CD14-positive monocyte (primary cell): ENCODE measurements around the gene IL36RN. TPM values are rescaled to one million over a fixed set of nuclear protein-coding genes. Genes with fewer than 3 reads are reported as not detected.

Experiments
- DNase-seq, 3 donors: peaks; one replicate each; pipeline ENCODE4 v3.0.0-alpha.2; 2011 to 2022
- H2AFZ ChIP-seq: 2 replicates; pipeline ENCODE4 v1.6.0; 2012; ENCODE audit warnings: mild to moderate bottlenecking, low read depth, low read length, inconsistent platforms; ENCODE audit not compliant: insufficient read depth, poor library complexity, severe bottlenecking
- H3K27ac ChIP-seq, 2 donors: 1 replicate in 1 of 2; 2 replicates in 1 of 2; pipeline ENCODE4 v1.5.1; 2012 to 2013; ENCODE audit warnings: low read length in 2 of 2, control low read depth in 1 of 2, inconsistent platforms in 1 of 2, low read depth in 1 of 2, mild to moderate bottlenecking in 1 of 2
- H3K27me3 ChIP-seq, 2 donors: one replicate each; pipeline versions ENCODE4 v1.6.0 to v1.6.1; 2011 to 2013; ENCODE audit warnings: low read length in 2 of 2; ENCODE audit not compliant: control insufficient read depth in 2 of 2, insufficient read depth in 2 of 2
- H3K36me3 ChIP-seq, 2 donors: replicated peaks in 1 of 2; 1 replicate in 1 of 2; 2 replicates in 1 of 2; pipeline versions ENCODE4 v1.5.1 to v1.6.1; 2012 to 2013; ENCODE audit warnings: low read length in 2 of 2, control low read depth in 1 of 2, inconsistent platforms in 1 of 2, mild to moderate bottlenecking in 1 of 2; ENCODE audit not compliant: insufficient read depth in 2 of 2, control insufficient read depth in 1 of 2
- H3K4me1 ChIP-seq, 2 donors: 1 replicate in 1 of 2; 2 replicates in 1 of 2; pipeline versions ENCODE4 v1.5.1 to v1.6.1; 2012 to 2013; ENCODE audit warnings: low read length in 2 of 2, control low read depth in 1 of 2, inconsistent platforms in 1 of 2, mild to moderate bottlenecking in 1 of 2, moderate library complexity in 1 of 2; ENCODE audit not compliant: insufficient read depth in 2 of 2, control insufficient read depth in 1 of 2
- H3K4me2 ChIP-seq: replicated peaks from 2 replicates; pipeline ENCODE3; 2012; ENCODE audit warnings: low read length, moderate library complexity, mild to moderate bottlenecking; ENCODE audit not compliant: poor library complexity, severe bottlenecking; ENCODE audit errors: extremely low read depth
- H3K4me3 ChIP-seq, 3 experiments: fragments of 200-600 bp in 1 of 3; sonication (generic) in 1 of 3; replicated peaks in 1 of 3; 1 replicate in 2 of 3; 2 replicates in 1 of 3; pipeline ENCODE4 v1.5.1; 2011 to 2013; ENCODE audit warnings: low read length in 3 of 3, mild to moderate bottlenecking in 3 of 3, control low read depth in 2 of 3, low read depth in 2 of 3, inconsistent platforms in 1 of 3, moderate library complexity in 1 of 3
- H3K79me2 ChIP-seq: 2 replicates; pipeline ENCODE4 v1.6.0; 2012; ENCODE audit warnings: mild to moderate bottlenecking, control low read depth, inconsistent platforms, low read length, moderate library complexity; ENCODE audit not compliant: insufficient read depth
- H3K9ac ChIP-seq: 2 replicates; pipeline ENCODE4 v1.6.0; 2017; ENCODE audit warnings: low read length, mild to moderate bottlenecking; ENCODE audit not compliant: insufficient read depth, poor library complexity, severe bottlenecking
- H3K9me3 ChIP-seq, 2 donors: replicated peaks in 1 of 2; 1 replicate in 1 of 2; 2 replicates in 1 of 2; pipeline versions ENCODE4 v1.5.1 to v1.6.1; 2012 to 2013; ENCODE audit warnings: low read length in 2 of 2, control low read depth in 1 of 2; ENCODE audit not compliant: control insufficient read depth in 1 of 2, insufficient read depth in 1 of 2
- H4K20me1 ChIP-seq: 2 replicates; pipeline ENCODE4 v1.6.0; 2012; ENCODE audit warnings: mild to moderate bottlenecking, low read length, control low read depth, moderate library complexity; ENCODE audit not compliant: insufficient read depth
- H3K27ac Mint-ChIP-seq, 7 donors: one replicate each; pipeline ENCODE4 v1.8.0; 2020; ENCODE audit warnings: mild to moderate bottlenecking in 7 of 7, mixed read lengths in 7 of 7, moderate library complexity in 6 of 7, inconsistent platforms in 2 of 7
- H3K27me3 Mint-ChIP-seq, 3 donors: one replicate each; pipeline ENCODE4 v1.8.0; 2021 to 2022; ENCODE audit warnings: low read depth in 3 of 3, mild to moderate bottlenecking in 3 of 3, mixed read lengths in 3 of 3, moderate library complexity in 3 of 3, inconsistent platforms in 1 of 3
- H3K36me3 Mint-ChIP-seq, 2 donors: one replicate each; pipeline ENCODE4 v1.8.0; 2020; ENCODE audit warnings: mixed read lengths in 2 of 2, inconsistent platforms in 1 of 2, mild to moderate bottlenecking in 1 of 2
- H3K4me1 Mint-ChIP-seq: one replicate; pipeline ENCODE4 v1.8.0; 2020; ENCODE audit warnings: mild to moderate bottlenecking, mixed read lengths
- H3K4me3 Mint-ChIP-seq, 2 donors: one replicate each; pipeline ENCODE4 v1.8.0; 2020; ENCODE audit warnings: mild to moderate bottlenecking in 2 of 2, mixed read lengths in 2 of 2, moderate library complexity in 1 of 2
- H3K9me3 Mint-ChIP-seq, 7 donors: one replicate each; pipeline ENCODE4 v1.8.0; 2020 to 2022; ENCODE audit warnings: mixed read lengths in 7 of 7, mild to moderate bottlenecking in 6 of 7, moderate library complexity in 6 of 7, inconsistent platforms in 2 of 7
- WGBS: methylation state at CpG from one replicate; pipeline ENCODE4 v1.1.5; 2013; ENCODE audit warnings: missing lambda C conversion rate; ENCODE audit not compliant: insufficient coverage; 5-methylcytosine and 5-hydroxymethylcytosine counted together
- intact Hi-C, 2 donors: fragments of 100-400 bp; cut with micrococcal nuclease; formaldehyde crosslinking; loops; one replicate each; pipeline versions ENCODE4 v1.15.0 to v1.15.1; 2023
- polyA plus RNA-seq, 3 donors: library from polyadenylated mRNA; depleted of rRNA in 1 of 3; unstranded in 2 of 3; stranded (reverse) in 1 of 3; fragments of 300-500 nt in 2 of 3; fragments of >200 nt in 1 of 3; fragmentation: Illumina TruSeq in 2 of 3; gene quantifications; 1 replicate in 2 of 3; 2 replicates in 1 of 3; pipeline ENCODE4 v1.2.3, GENCODE V29; 2012 to 2021
- TF ChIP-seq, protein P1 (sequence below): fragments of 200-600 bp; IDR thresholded peaks from one replicate; pipeline ENCODE4 v1.8.0; 2022; ENCODE audit warnings: antibody characterized with exemption, mild to moderate bottlenecking

The IL36RN gene
- polyA plus RNA-seq, 3 donors = not detected

GRCh38 chr2:113091231-113091896 lies 32.4 kb downstream of the IL36RN start:
- peaks cover 2 to 6% of the 10 kb centered on the region in 2 donors for H3K9me3 ChIP-seq
- no peak for DNase-seq
- intact Hi-C loops = no loop called here
- TF ChIP-seq, protein P1, sequence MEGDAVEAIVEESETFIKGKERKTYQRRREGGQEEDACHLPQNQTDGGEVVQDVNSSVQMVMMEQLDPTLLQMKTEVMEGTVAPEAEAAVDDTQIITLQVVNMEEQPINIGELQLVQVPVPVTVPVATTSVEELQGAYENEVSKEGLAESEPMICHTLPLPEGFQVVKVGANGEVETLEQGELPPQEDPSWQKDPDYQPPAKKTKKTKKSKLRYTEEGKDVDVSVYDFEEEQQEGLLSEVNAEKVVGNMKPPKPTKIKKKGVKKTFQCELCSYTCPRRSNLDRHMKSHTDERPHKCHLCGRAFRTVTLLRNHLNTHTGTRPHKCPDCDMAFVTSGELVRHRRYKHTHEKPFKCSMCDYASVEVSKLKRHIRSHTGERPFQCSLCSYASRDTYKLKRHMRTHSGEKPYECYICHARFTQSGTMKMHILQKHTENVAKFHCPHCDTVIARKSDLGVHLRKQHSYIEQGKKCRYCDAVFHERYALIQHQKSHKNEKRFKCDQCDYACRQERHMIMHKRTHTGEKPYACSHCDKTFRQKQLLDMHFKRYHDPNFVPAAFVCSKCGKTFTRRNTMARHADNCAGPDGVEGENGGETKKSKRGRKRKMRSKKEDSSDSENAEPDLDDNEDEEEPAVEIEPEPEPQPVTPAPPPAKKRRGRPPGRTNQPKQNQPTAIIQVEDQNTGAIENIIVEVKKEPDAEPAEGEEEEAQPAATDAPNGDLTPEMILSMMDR = no peak
- Mint-ChIP-seq H3K36me3 (no peaks in the 10 kb centered on the region), H3K4me3 (no peak overlapping the region), H3K27ac (no peak overlapping the region), H3K9me3 (peaks cover 5 to 19% (median 11%) of the 10 kb centered on the region in 7 donors), H3K27me3 (peaks cover 1 to 5% (median 3%) of the 10 kb centered on the region in 3 donors), H3K4me1 (no peaks in the 10 kb centered on the region)
- no peaks in the 10 kb centered on the region for H4K20me1 ChIP-seq
- H3K27me3 ChIP-seq = no peaks in the 10 kb centered on the region
- H3K4me2 ChIP-seq = no peak overlapping the region
- peaks cover 11 to 16% of the 10 kb centered on the region in 2 donors for H3K4me1 ChIP-seq
- no peaks in the 10 kb centered on the region for H3K79me2 ChIP-seq
- no peak overlapping the region for H3K9ac ChIP-seq
- H3K4me3 ChIP-seq = no peak overlapping the region
- H3K27ac ChIP-seq = no peak overlapping the region
- no peaks in the 10 kb centered on the region for H3K36me3 ChIP-seq
- 86% methylated on average over 4 of the region's 4 CpGs for WGBS
- H2AFZ ChIP-seq = no peak overlapping the region

- no peaks in the 10 kb centered on the region for H3K27me3 ChIP-seq
- intact Hi-C loops = no loop called here
- WGBS = 100% methylated on average over 4 of the region's 5 CpGs
Observed at GRCh38 chr2:113092864-113093612, 34.0 kb downstream of the IL36RN start.

More at GRCh38 chr2:113092864-113093612, 34.0 kb downstream of the IL36RN start:
- Mint-ChIP-seq H3K4me3 (no peak overlapping the region), H3K36me3 (no peaks in the 10 kb centered on the region), H3K27ac (peak overlapping the region in 1 of 7 donors; percentile 16), H3K9me3 (peaks cover 6 to 24% (median 14%) of the 10 kb centered on the region in 7 donors), H3K4me1 (peaks cover 10% of the 10 kb centered on the region), H3K27me3 (peaks cover 1 to 5% (median 4%) of the 10 kb centered on the region in 3 donors)
- Histone ChIP-seq H3K36me3 (no peaks in the 10 kb centered on the region), H3K27ac (no peak overlapping the region), H3K4me1 (peaks cover 11 to 21% of the 10 kb centered on the region in 2 donors), H3K79me2 (no peaks in the 10 kb centered on the region), H4K20me1 (no peaks in the 10 kb centered on the region), H3K9me3 (peaks cover 0 to 6% of the 10 kb centered on the region in 2 donors), H3K9ac (no peak overlapping the region), H2AFZ (no peak overlapping the region), H3K4me3 (no peak overlapping the region), H3K4me2 (no peak overlapping the region)
- TF ChIP-seq, protein P1 = no peak
- DNase-seq = no peak
